DOHH2 (cell line): ENCODE results near the gene AK1.
A peak's percentile ranks its signal among the peaks of the same experiment; 100 is the strongest.

Experiments
- H3F3A ChIP-seq: fragments of 200-600 bp; sonication (generic), shearing (Covaris generic); 2 replicates; pipeline ENCODE4 v1.6.0; 2016; ENCODE audit warnings: antibody characterized with exemption, mild to moderate bottlenecking; ENCODE audit not compliant: control insufficient read depth, insufficient read depth
- H3K27ac ChIP-seq: fragments of 200-600 bp; sonication (generic); 2 replicates; pipeline ENCODE4 v1.5.1; 2014; ENCODE audit warnings: low read depth, mild to moderate bottlenecking, low read length, moderate library complexity
- H3K27me3 ChIP-seq: fragments of 200-600 bp; sonication (generic); 2 replicates; pipeline ENCODE4 v1.6.1; 2014; ENCODE audit warnings: mild to moderate bottlenecking, low read length, mixed read lengths; ENCODE audit not compliant: control insufficient read depth
- H3K36me3 ChIP-seq: fragments of 200-600 bp; sonication (generic); 2 replicates; pipeline ENCODE4 v1.6.1; 2014; ENCODE audit warnings: mild to moderate bottlenecking, low read length, moderate library complexity, mixed read lengths; ENCODE audit not compliant: control insufficient read depth
- H3K4me1 ChIP-seq: fragments of 200-600 bp; sonication (generic); 2 replicates; pipeline ENCODE4 v1.6.1; 2014; ENCODE audit warnings: mild to moderate bottlenecking, low read length, mixed read lengths; ENCODE audit not compliant: control insufficient read depth
- H3K4me2 ChIP-seq: fragments of 200-600 bp; sonication (generic); 2 replicates; pipeline ENCODE4 v1.6.0; 2014; ENCODE audit warnings: mild to moderate bottlenecking, low read length, moderate library complexity
- H3K4me3 ChIP-seq: fragments of 200-600 bp; sonication (generic); 2 replicates; pipeline ENCODE4 v1.5.1; 2014; ENCODE audit warnings: mild to moderate bottlenecking, low read length, mixed read lengths
- H3K79me2 ChIP-seq: fragments of 200-600 bp; sonication (generic); 2 replicates; pipeline ENCODE4 v1.6.1; 2014; ENCODE audit warnings: mild to moderate bottlenecking, low read length, mixed read lengths; ENCODE audit not compliant: control insufficient read depth
- H3K9me2 ChIP-seq: fragments of 200-600 bp; sonication (generic); replicated peaks from 2 replicates; pipeline ENCODE4 v1.6.1; 2014; ENCODE audit warnings: mild to moderate bottlenecking, low read length, mixed read lengths; ENCODE audit not compliant: control insufficient read depth
- H3K9me3 ChIP-seq: fragments of 200-600 bp; sonication (generic); 2 replicates; pipeline ENCODE4 v1.6.1; 2014; ENCODE audit warnings: antibody characterized with exemption, low read length, mixed read lengths; ENCODE audit not compliant: control insufficient read depth, insufficient read depth
- H4K20me1 ChIP-seq: fragments of 200-600 bp; sonication (generic); 2 replicates; pipeline ENCODE4 v1.6.0; 2014; ENCODE audit warnings: low read depth, mild to moderate bottlenecking, antibody characterized with exemption, low read length, moderate library complexity; ENCODE audit not compliant: control insufficient read depth, insufficient read depth
- CTCF ChIP-seq: fragments of 200-600 bp; sonication (generic); IDR thresholded peaks from one replicate; pipeline ENCODE4 v1.5.1; 2014; ENCODE audit warnings: antibody characterized with exemption, mild to moderate bottlenecking, low read depth, low read length; ENCODE audit not compliant: poor library complexity, severe bottlenecking
- EZH2phosphoT487 ChIP-seq: fragments of 200-600 bp; sonication (generic); IDR thresholded peaks from 2 replicates; pipeline ENCODE4 v1.6.1; 2017; ENCODE audit warnings: borderline replicate concordance, mild to moderate bottlenecking, antibody characterized with exemption, low read length, moderate library complexity, mixed read lengths

Gene AK1

GRCh38 chr9:127862075-127863011 lies 15.1 kb downstream of the AK1 start:
- no peaks in the 10 kb centered on the region for H3K27me3 ChIP-seq
- H3F3A ChIP-seq = peaks cover 23% of the 10 kb centered on the region
- H3K4me1 ChIP-seq = peaks cover 44% of the 10 kb centered on the region
- peak overlapping the region; percentile 19 for H3K27ac ChIP-seq
- H3K9me3 ChIP-seq = no peaks in the 10 kb centered on the region
- TF ChIP-seq EZH2phosphoT487 = no peak
- TF ChIP-seq CTCF = no peak
- H3K4me2 ChIP-seq = peak overlapping the region; percentile 62
- no peaks in the 10 kb centered on the region for H4K20me1 ChIP-seq
- no peaks in the 10 kb centered on the region for H3K9me2 ChIP-seq
- peak overlapping the region; percentile 44 for H3K4me3 ChIP-seq
- H3K79me2 ChIP-seq = no peaks in the 10 kb centered on the region
- H3K36me3 ChIP-seq = no peaks in the 10 kb centered on the region

GRCh38 chr9:127860779-127861178 lies 16.7 kb downstream of the AK1 start:
- Histone ChIP-seq H3F3A (peaks cover 21% of the 10 kb centered on the region), H3K4me2 (no peak overlapping the region), H3K36me3 (no peaks in the 10 kb centered on the region), H3K9me3 (no peaks in the 10 kb centered on the region), H3K4me3 (no peak overlapping the region), H3K9me2 (no peaks in the 10 kb centered on the region), H3K27me3 (no peaks in the 10 kb centered on the region), H3K4me1 (peaks cover 34% of the 10 kb centered on the region), H3K27ac (no peak overlapping the region), H3K79me2 (no peaks in the 10 kb centered on the region), H4K20me1 (no peaks in the 10 kb centered on the region)
- no peak for TF ChIP-seq EZH2phosphoT487
- no peak for TF ChIP-seq CTCF

GRCh38 chr9:127860260-127860659 lies 17.2 kb downstream of the AK1 start:
- H3K4me3 ChIP-seq = no peak overlapping the region
- no peaks in the 10 kb centered on the region for H3K9me2 ChIP-seq
- no peaks in the 10 kb centered on the region for H3K9me3 ChIP-seq
- H3K27ac ChIP-seq = no peak overlapping the region
- no peaks in the 10 kb centered on the region for H3K79me2 ChIP-seq
- TF ChIP-seq CTCF (no peak), EZH2phosphoT487 (no peak)
- no peaks in the 10 kb centered on the region for H3K36me3 ChIP-seq
- H3K27me3 ChIP-seq = no peaks in the 10 kb centered on the region
- H3K4me1 ChIP-seq = peaks cover 29% of the 10 kb centered on the region
- no peaks in the 10 kb centered on the region for H4K20me1 ChIP-seq
- no peak overlapping the region for H3K4me2 ChIP-seq
- peaks cover 16% of the 10 kb centered on the region for H3F3A ChIP-seq
